K562 (cell line): Measurements from ENCODE around the gene MPIG6B. TPM values are rescaled to one million over a fixed set of nuclear protein-coding genes. Genes with fewer than 3 reads are reported as not detected.
A peak's percentile ranks its signal among the peaks of the same experiment; 100 is the strongest.

Experiments
- KLF13 ChIP-seq: fragments of 450-650 bp; IDR thresholded peaks from 2 replicates; pipeline ENCODE4 v1.6.1; 2016; ENCODE audit warnings: missing genetic modification characterization, low read depth, mild to moderate bottlenecking, missing compliant biosample characterization, moderate library complexity, borderline replicate concordance
- MBD2 ChIP-seq: sonication (generic); IDR thresholded peaks from 2 replicates; pipeline ENCODE4 v1.6.1; 2016; ENCODE audit warnings: low read depth, borderline replicate concordance
- MCM2 ChIP-seq: fragments of 450-650 bp; IDR thresholded peaks from 2 replicates; pipeline ENCODE4 v1.6.1; 2017; ENCODE audit warnings: low read depth, mild to moderate bottlenecking
- MEF2A ChIP-seq: IDR thresholded peaks from 2 replicates; pipeline ENCODE4 v1.6.1; 2011; ENCODE audit warnings: low read depth, mild to moderate bottlenecking, low read length, moderate library complexity; ENCODE audit not compliant: control insufficient read depth
- NFYB ChIP-seq: IDR thresholded peaks from 2 replicates; pipeline ENCODE4 v1.6.1; 2011; ENCODE audit warnings: mild to moderate bottlenecking, moderate library complexity; ENCODE audit not compliant: insufficient read length; ENCODE audit errors: extremely low read depth
- POLR2B ChIP-seq: fragments of 450-650 bp; IDR thresholded peaks from 2 replicates; pipeline ENCODE4 v1.6.1; 2018; ENCODE audit warnings: low read depth; ENCODE audit not compliant: partially characterized antibody
- SP1 ChIP-seq: sonication (generic); formaldehyde crosslinking; IDR thresholded peaks from 2 replicates; pipeline ENCODE4 v1.8.1; 2022; ENCODE audit warnings: mild to moderate bottlenecking, missing genetic modification reagents
- U2AF1 ChIP-seq: fragments of 200-400 bp; formaldehyde crosslinking; optimal IDR thresholded peaks from 2 replicates; pipeline ENCODE3; 2017; ENCODE audit warnings: mild to moderate bottlenecking, low read depth, low read length, moderate library complexity
- ZNF134 ChIP-seq: fragments of 250-450 bp; sonication (Bioruptor Pico); conservative IDR thresholded peaks from 2 replicates; pipeline ENCODE4 v1.4.0; 2020
- ZNF232 ChIP-seq: sonication (generic); formaldehyde crosslinking; IDR thresholded peaks from 2 replicates; pipeline ENCODE4 v1.8.0; 2022; ENCODE audit warnings: mild to moderate bottlenecking, missing genetic modification reagents
- ZNF707 ChIP-seq: fragments of 250-450 bp; sonication (Bioruptor Pico); conservative IDR thresholded peaks from 2 replicates; pipeline ENCODE4 v1.8.0; 2022; ENCODE audit warnings: inconsistent platforms, mild to moderate bottlenecking, moderate library complexity
- polyA plus RNA-seq, 8 experiments: library from polyadenylated mRNA; depleted of rRNA in 4 of 8; stranded (reverse) in 5 of 8; unstranded in 3 of 8; fragments of >200 nt; fragmentation: Nextera tagmentation in 2 of 8; fragmentation: Illumina TruSeq in 1 of 8; extraction: Ambion mirVana in 2 of 8; extraction: Trizol in 1 of 8; gene quantifications; 2 replicates each; pipeline versions ENCODE4 v1.2.1 to v1.2.3, GENCODE V29; 2011 to 2014; ENCODE audit warnings: inconsistent platforms in 1 of 8, missing spikeins in 1 of 8
- total RNA-seq, 7 experiments: library from RNA; depleted of rRNA in 6 of 7; stranded (reverse); fragments of >200 nt in 6 of 7; fragmentation: Illumina TruSeq in 2 of 7; extraction: Trizol in 2 of 7; gene quantifications; 2 replicates each; pipeline versions ENCODE4 v1.2.1 to v1.2.3, GENCODE V29; 2011 to 2021; ENCODE audit warnings: low replicate concordance in 1 of 7
- TF ChIP-seq, protein P1 (sequence below), 2 experiments: fragments of 450-650 bp in 1 of 2; sonication (generic) in 1 of 2; formaldehyde crosslinking in 1 of 2; IDR thresholded peaks; 2 replicates each; pipeline versions ENCODE4 v1.7.1 to v1.9.0; 2016 to 2022; ENCODE audit warnings: inconsistent platforms in 1 of 2, mild to moderate bottlenecking in 1 of 2, missing genetic modification reagents in 1 of 2

The MPIG6B gene
- total and polyA plus RNA-seq, 9 of the 15 experiments (the other 6 are each of a cell fraction or from before 2014, with no cell fraction given) = 0.11 to 1.2 (median 0.28) TPM; not detected in 1

DNA sequence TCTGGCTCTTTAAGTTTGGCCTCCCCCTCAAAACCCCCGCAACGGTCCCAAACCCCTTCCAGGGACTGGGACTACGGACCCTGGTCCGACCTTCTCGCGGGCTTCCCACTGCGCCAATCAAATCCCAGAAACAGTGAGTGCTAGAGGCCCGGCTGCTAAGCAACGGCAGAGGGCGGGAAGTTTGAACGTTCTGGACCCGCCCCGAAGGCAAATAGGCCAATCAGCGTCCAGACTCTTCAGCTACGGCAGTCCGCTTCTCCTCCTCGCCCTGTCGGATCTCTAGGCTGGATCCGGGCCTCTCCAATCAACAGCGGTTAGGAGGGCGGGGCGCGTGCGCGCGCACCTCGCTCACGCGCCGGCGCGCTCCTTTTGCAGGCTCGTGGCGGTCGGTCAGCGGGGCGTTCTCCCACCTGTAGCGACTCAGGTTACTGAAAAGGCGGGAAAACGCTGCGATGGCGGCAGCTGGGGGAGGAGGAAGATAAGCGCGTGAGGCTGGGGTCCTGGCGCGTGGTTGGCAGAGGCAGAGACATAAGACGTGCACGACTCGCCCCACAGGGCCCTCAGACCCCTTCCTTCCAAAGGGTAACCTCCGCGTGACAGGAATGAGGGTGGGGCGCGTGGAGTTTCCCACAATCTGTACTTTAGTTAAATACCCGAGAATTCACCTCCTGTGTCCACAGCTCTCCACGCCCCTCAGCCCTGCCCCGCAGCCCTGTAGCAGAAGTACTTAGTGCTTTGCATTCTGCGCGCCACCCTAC, 16.6 kb downstream of the MPIG6B start, which contains the start of gene MSH5 (continued):
- TF ChIP-seq POLR2B (peak; percentile 94), KLF13 (tag) (peak; percentile 69), MEF2A (no peak), ZNF707 (CRISPR knock-in tag) (no peak; the same call in 1 of the 2 replicates), ZNF232 (CRISPR knock-in tag) (peak; percentile 96), ZNF134 (CRISPR knock-in tag) (0 out of 2 replicates have a peak, but pooled peaks have one; percentile 13), SP1 (CRISPR knock-in tag) (peak; percentile 100), MCM2 (no peak), MBD2 (no peak), U2AF1 (no peak), NFYB (no peak)
- TF ChIP-seq, protein P1, sequence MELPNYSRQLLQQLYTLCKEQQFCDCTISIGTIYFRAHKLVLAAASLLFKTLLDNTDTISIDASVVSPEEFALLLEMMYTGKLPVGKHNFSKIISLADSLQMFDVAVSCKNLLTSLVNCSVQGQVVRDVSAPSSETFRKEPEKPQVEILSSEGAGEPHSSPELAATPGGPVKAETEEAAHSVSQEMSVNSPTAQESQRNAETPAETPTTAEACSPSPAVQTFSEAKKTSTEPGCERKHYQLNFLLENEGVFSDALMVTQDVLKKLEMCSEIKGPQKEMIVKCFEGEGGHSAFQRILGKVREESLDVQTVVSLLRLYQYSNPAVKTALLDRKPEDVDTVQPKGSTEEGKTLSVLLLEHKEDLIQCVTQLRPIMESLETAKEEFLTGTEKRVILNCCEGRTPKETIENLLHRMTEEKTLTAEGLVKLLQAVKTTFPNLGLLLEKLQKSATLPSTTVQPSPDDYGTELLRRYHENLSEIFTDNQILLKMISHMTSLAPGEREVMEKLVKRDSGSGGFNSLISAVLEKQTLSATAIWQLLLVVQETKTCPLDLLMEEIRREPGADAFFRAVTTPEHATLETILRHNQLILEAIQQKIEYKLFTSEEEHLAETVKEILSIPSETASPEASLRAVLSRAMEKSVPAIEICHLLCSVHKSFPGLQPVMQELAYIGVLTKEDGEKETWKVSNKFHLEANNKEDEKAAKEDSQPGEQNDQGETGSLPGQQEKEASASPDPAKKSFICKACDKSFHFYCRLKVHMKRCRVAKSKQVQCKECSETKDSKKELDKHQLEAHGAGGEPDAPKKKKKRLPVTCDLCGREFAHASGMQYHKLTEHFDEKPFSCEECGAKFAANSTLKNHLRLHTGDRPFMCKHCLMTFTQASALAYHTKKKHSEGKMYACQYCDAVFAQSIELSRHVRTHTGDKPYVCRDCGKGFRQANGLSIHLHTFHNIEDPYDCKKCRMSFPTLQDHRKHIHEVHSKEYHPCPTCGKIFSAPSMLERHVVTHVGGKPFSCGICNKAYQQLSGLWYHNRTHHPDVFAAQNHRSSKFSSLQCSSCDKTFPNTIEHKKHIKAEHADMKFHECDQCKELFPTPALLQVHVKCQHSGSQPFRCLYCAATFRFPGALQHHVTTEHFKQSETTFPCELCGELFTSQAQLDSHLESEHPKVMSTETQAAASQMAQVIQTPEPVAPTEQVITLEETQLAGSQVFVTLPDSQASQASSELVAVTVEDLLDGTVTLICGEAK (IDR thresholded peaks at IDR 0.05) = no peak
- TF ChIP-seq, protein P1 (CRISPR knock-in tag; IDR thresholded peaks at IDR 0.05) = no peak
